ENCODE results near the gene UFSP2. TPM values are rescaled to one million over a fixed set of nuclear protein-coding genes. Genes with fewer than 3 reads are reported as not detected.

Gene UFSP2
- total and polyA plus RNA-seq, 4 donors, result 12.2 to 17.2 (median 14.7) TPM

DNA sequence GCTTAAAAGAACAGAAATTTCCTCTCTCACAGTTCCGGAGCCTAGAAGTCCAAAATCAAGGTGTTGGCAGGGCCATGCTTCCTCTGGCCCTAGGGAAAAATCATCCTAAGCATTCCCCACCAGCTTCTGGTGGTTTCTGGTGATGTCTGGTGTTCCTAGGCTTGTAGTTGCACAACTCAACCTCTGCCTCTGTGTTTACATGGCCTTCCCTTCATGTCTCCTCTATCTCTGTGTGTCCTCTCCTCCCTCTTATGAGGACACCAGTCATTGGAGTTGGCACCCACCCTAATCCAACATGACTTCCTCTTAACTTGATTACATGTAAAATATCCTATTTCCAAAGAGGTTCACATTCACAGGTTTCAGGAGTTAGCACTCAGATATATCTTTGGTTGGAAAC lies 45.4 kb downstream of the UFSP2 start:
- H3K27ac ChIP-seq (ENCODE audit: low read depth in 1 of 2, low read length in 2 of 2), result peak overlapping the region; percentile 52 to 71
- H3K9me3 ChIP-seq (ENCODE audit: control insufficient read depth in 4 of 4, low read length in 3 of 4), result peaks cover 0 to 4% (median 0%) of the 10 kb centered on the region in 4 donors
- H3K9ac ChIP-seq (ENCODE audit: low read depth in 1 of 2, low read length in 2 of 2), result peak overlapping the region in 1 of 2 donors; percentile 29
- H3K4me1 ChIP-seq (ENCODE audit: control insufficient read depth in 4 of 4, insufficient read depth in 4 of 4, low read length in 3 of 4), result peaks cover 0 to 5% (median 1%) of the 10 kb centered on the region in 4 donors
- no peaks in the 10 kb centered on the region for H3K27me3 ChIP-seq (ENCODE audit: control insufficient read depth in 4 of 4, insufficient read depth in 4 of 4, low read length in 3 of 4)
- TF ChIP-seq RXRA (IDR thresholded peaks at IDR 0.05) (peak; percentile 72 to 79), SP1 (IDR thresholded peaks at IDR 0.05) (peak; percentile 81), FOXA1 (IDR thresholded peaks at IDR 0.05) (peak; percentile 95), GABPA (IDR thresholded peaks at IDR 0.05 in 1 of 2, conservative IDR thresholded peaks at IDR 0.05 in 1 of 2) (peak in 1 of 2 donors; percentile 65), JUND (IDR thresholded peaks at IDR 0.05) (peak; percentile 54 to 58), HNF4A (conservative IDR thresholded peaks at IDR 0.05) (peak; percentile 70 to 78), NR2F2 (IDR thresholded peaks at IDR 0.05) (no peak), TAF1 (conservative IDR thresholded peaks at IDR 0.05) (no peak), YY1 (IDR thresholded peaks at IDR 0.05) (peak; percentile 94), EGR1 (IDR thresholded peaks at IDR 0.05; ENCODE audit: low read depth in 2 of 2) (peak in 1 of 2 donors; percentile 56), RAD21 (IDR thresholded peaks at IDR 0.05) (peak; percentile 33 to 50), FOXA2 (IDR thresholded peaks at IDR 0.05) (peak; percentile 98), HNF4G (IDR thresholded peaks at IDR 0.05) (no peak)
- TF ChIP-seq, protein P1, sequence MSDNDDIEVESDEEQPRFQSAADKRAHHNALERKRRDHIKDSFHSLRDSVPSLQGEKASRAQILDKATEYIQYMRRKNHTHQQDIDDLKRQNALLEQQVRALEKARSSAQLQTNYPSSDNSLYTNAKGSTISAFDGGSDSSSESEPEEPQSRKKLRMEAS (IDR thresholded peaks at IDR 0.05), result peak; percentile 82
- TF ChIP-seq, protein P2, sequence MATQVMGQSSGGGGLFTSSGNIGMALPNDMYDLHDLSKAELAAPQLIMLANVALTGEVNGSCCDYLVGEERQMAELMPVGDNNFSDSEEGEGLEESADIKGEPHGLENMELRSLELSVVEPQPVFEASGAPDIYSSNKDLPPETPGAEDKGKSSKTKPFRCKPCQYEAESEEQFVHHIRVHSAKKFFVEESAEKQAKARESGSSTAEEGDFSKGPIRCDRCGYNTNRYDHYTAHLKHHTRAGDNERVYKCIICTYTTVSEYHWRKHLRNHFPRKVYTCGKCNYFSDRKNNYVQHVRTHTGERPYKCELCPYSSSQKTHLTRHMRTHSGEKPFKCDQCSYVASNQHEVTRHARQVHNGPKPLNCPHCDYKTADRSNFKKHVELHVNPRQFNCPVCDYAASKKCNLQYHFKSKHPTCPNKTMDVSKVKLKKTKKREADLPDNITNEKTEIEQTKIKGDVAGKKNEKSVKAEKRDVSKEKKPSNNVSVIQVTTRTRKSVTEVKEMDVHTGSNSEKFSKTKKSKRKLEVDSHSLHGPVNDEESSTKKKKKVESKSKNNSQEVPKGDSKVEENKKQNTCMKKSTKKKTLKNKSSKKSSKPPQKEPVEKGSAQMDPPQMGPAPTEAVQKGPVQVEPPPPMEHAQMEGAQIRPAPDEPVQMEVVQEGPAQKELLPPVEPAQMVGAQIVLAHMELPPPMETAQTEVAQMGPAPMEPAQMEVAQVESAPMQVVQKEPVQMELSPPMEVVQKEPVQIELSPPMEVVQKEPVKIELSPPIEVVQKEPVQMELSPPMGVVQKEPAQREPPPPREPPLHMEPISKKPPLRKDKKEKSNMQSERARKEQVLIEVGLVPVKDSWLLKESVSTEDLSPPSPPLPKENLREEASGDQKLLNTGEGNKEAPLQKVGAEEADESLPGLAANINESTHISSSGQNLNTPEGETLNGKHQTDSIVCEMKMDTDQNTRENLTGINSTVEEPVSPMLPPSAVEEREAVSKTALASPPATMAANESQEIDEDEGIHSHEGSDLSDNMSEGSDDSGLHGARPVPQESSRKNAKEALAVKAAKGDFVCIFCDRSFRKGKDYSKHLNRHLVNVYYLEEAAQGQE (IDR thresholded peaks at IDR 0.05), result peak; percentile 53
- TF ChIP-seq, protein P3, sequence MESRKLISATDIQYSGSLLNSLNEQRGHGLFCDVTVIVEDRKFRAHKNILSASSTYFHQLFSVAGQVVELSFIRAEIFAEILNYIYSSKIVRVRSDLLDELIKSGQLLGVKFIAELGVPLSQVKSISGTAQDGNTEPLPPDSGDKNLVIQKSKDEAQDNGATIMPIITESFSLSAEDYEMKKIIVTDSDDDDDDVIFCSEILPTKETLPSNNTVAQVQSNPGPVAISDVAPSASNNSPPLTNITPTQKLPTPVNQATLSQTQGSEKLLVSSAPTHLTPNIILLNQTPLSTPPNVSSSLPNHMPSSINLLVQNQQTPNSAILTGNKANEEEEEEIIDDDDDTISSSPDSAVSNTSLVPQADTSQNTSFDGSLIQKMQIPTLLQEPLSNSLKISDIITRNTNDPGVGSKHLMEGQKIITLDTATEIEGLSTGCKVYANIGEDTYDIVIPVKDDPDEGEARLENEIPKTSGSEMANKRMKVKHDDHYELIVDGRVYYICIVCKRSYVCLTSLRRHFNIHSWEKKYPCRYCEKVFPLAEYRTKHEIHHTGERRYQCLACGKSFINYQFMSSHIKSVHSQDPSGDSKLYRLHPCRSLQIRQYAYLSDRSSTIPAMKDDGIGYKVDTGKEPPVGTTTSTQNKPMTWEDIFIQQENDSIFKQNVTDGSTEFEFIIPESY (IDR thresholded peaks at IDR 0.05), result peak; percentile 72
- TF ChIP-seq, protein P4, sequence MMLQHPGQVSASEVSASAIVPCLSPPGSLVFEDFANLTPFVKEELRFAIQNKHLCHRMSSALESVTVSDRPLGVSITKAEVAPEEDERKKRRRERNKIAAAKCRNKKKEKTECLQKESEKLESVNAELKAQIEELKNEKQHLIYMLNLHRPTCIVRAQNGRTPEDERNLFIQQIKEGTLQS (IDR thresholded peaks at IDR 0.05), result no peak
- TF ChIP-seq, protein P5, sequence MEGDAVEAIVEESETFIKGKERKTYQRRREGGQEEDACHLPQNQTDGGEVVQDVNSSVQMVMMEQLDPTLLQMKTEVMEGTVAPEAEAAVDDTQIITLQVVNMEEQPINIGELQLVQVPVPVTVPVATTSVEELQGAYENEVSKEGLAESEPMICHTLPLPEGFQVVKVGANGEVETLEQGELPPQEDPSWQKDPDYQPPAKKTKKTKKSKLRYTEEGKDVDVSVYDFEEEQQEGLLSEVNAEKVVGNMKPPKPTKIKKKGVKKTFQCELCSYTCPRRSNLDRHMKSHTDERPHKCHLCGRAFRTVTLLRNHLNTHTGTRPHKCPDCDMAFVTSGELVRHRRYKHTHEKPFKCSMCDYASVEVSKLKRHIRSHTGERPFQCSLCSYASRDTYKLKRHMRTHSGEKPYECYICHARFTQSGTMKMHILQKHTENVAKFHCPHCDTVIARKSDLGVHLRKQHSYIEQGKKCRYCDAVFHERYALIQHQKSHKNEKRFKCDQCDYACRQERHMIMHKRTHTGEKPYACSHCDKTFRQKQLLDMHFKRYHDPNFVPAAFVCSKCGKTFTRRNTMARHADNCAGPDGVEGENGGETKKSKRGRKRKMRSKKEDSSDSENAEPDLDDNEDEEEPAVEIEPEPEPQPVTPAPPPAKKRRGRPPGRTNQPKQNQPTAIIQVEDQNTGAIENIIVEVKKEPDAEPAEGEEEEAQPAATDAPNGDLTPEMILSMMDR (IDR thresholded peaks at IDR 0.05; ENCODE audit: low read depth, low read length, missing input control), result no peak
- H3K36me3 ChIP-seq (ENCODE audit: control insufficient read depth in 4 of 4, insufficient read depth in 3 of 4, low read depth in 1 of 4, low read length in 3 of 4), result no peaks in the 10 kb centered on the region
- no peak for DNase-seq (ENCODE audit: low spot score)
- no peak overlapping the region for H3K4me3 ChIP-seq (ENCODE audit: low read depth in 1 of 3, low read length in 3 of 3)
- WGBS, result 90% methylated on average over 1 of the region's 1 CpG

Data from liver (tissue), 9 donors.